K562 (cell line): ENCODE measurements around the gene MICAL2. TPM values are rescaled to one million over a fixed set of nuclear protein-coding genes. Genes with fewer than 3 reads are reported as not detected.

Experiments used
- CXXC5 ChIP-seq: fragments of 250-450 bp; sonication (Bioruptor Pico); IDR thresholded peaks from 2 replicates; pipeline ENCODE4 v1.8.0; 2022; ENCODE audit warnings: inconsistent platforms, mild to moderate bottlenecking, moderate library complexity
- ETV5 ChIP-seq: sonication (generic); formaldehyde crosslinking; IDR thresholded peaks from 2 replicates; pipeline ENCODE4 v1.4.0; 2020; ENCODE audit warnings: low read depth, mild to moderate bottlenecking, missing genetic modification reagents
- GATA2 ChIP-seq: sonication (generic); formaldehyde crosslinking; IDR thresholded peaks from 2 replicates; pipeline ENCODE4 v1.4.0; 2020; ENCODE audit warnings: mild to moderate bottlenecking, missing genetic modification reagents
- GTF2A2 ChIP-seq: IDR thresholded peaks from 2 replicates; pipeline ENCODE4 v1.6.1; 2016; ENCODE audit warnings: mild to moderate bottlenecking, missing genetic modification characterization, missing compliant biosample characterization
- HDAC1 ChIP-seq, 2 experiments: fragments of 450-650 bp; IDR thresholded peaks; 2 replicates each; pipeline ENCODE4 v1.6.1; 2016 to 2017; ENCODE audit warnings: inconsistent platforms in 1 of 2, mild to moderate bottlenecking in 1 of 2, moderate library complexity in 1 of 2
- KLF16 ChIP-seq: IDR thresholded peaks from 2 replicates; pipeline ENCODE4 v1.6.1; 2016; ENCODE audit warnings: antibody characterized with exemption
- L3MBTL2 ChIP-seq: fragments of 450-650 bp; IDR thresholded peaks from 2 replicates; pipeline ENCODE4 v1.6.1; 2016; ENCODE audit warnings: mild to moderate bottlenecking, moderate library complexity
- MTA1 ChIP-seq: fragments of 450-650 bp; IDR thresholded peaks from 2 replicates; pipeline ENCODE4 v1.6.1; 2017; ENCODE audit warnings: borderline replicate concordance
- MYNN ChIP-seq, 2 experiments: sonication (generic); formaldehyde crosslinking in 1 of 2; IDR thresholded peaks; 2 replicates each; pipeline versions ENCODE4 v1.5.0 to v1.6.1; 2016 to 2020; ENCODE audit warnings: antibody characterized with exemption in 1 of 2, missing genetic modification reagents in 1 of 2
- NCOR1 ChIP-seq: fragments of 450-650 bp; IDR thresholded peaks from 2 replicates; pipeline ENCODE4 v1.6.1; 2016; ENCODE audit warnings: mild to moderate bottlenecking, moderate library complexity
- NFIC ChIP-seq: fragments of 450-650 bp; IDR thresholded peaks from 2 replicates; pipeline ENCODE4 v1.6.1; 2017; ENCODE audit warnings: mild to moderate bottlenecking, inconsistent platforms
- POLR2AphosphoS5 ChIP-seq: IDR thresholded peaks from 2 replicates; pipeline ENCODE4 v1.6.1; 2011; ENCODE audit warnings: mild to moderate bottlenecking, low read depth, low read length, moderate library complexity; ENCODE audit not compliant: control insufficient read depth, insufficient read depth
- RAD21 ChIP-seq, 2 experiments: fragments of 250-450 bp in 1 of 2; fragments of 450-650 bp in 1 of 2; sonication (Bioruptor Pico) in 1 of 2; formaldehyde crosslinking in 1 of 2; IDR thresholded peaks in 1 of 2; conservative IDR thresholded peaks in 1 of 2; 2 replicates each; pipeline versions ENCODE4 v1.4.0 to v1.8.0; 2020 to 2022; ENCODE audit warnings: mild to moderate bottlenecking in 2 of 2, moderate library complexity in 1 of 2
- RB1 ChIP-seq: fragments of 450-650 bp; IDR thresholded peaks from 2 replicates; pipeline ENCODE4 v1.6.1; 2017; ENCODE audit warnings: low read depth, mild to moderate bottlenecking
- THAP12 ChIP-seq: fragments of 250-450 bp; sonication (Bioruptor Pico); IDR thresholded peaks from 2 replicates; pipeline ENCODE4 v1.9.0; 2021; ENCODE audit warnings: mild to moderate bottlenecking, inconsistent platforms
- ZEB2 ChIP-seq: fragments of 450-650 bp; IDR thresholded peaks from 2 replicates; pipeline ENCODE4 v1.6.1; 2016
- ZNF551 ChIP-seq: fragments of 250-450 bp; sonication (Bioruptor Pico); IDR thresholded peaks from 2 replicates; pipeline ENCODE4 v1.5.0; 2021; ENCODE audit warnings: mild to moderate bottlenecking, moderate library complexity
- polyA plus RNA-seq, 8 experiments: library from polyadenylated mRNA; depleted of rRNA in 4 of 8; stranded (reverse) in 5 of 8; unstranded in 3 of 8; fragments of >200 nt; fragmentation: Nextera tagmentation in 2 of 8; fragmentation: Illumina TruSeq in 1 of 8; extraction: Ambion mirVana in 2 of 8; extraction: Trizol in 1 of 8; gene quantifications; 2 replicates each; pipeline versions ENCODE4 v1.2.1 to v1.2.3, GENCODE V29; 2011 to 2014; ENCODE audit warnings: inconsistent platforms in 1 of 8, missing spikeins in 1 of 8
- total RNA-seq, 7 experiments: library from RNA; depleted of rRNA in 6 of 7; stranded (reverse); fragments of >200 nt in 6 of 7; fragmentation: Illumina TruSeq in 2 of 7; extraction: Trizol in 2 of 7; gene quantifications; 2 replicates each; pipeline versions ENCODE4 v1.2.1 to v1.2.3, GENCODE V29; 2011 to 2021; ENCODE audit warnings: low replicate concordance in 1 of 7
- TF ChIP-seq, protein P1 (sequence below): sonication (generic); formaldehyde crosslinking; IDR thresholded peaks from 2 replicates; pipeline ENCODE4 v1.8.0; 2022; ENCODE audit warnings: missing genetic modification reagents, mild to moderate bottlenecking, borderline replicate concordance
- TF ChIP-seq, protein P2 (sequence below): sonication (generic); formaldehyde crosslinking; IDR thresholded peaks from 2 replicates; pipeline ENCODE4 v1.8.0; 2023; ENCODE audit warnings: mild to moderate bottlenecking, missing genetic modification reagents
- TF ChIP-seq, protein P3 (sequence below): fragments of 450-650 bp; formaldehyde crosslinking; IDR thresholded peaks from 2 replicates; pipeline ENCODE4 v1.4.0; 2020; ENCODE audit warnings: mild to moderate bottlenecking

Gene MICAL2
- total and polyA plus RNA-seq, 9 of the 15 experiments (the other 6 are each of a cell fraction or from before 2014, with no cell fraction given), result 4.7 to 64.2 (median 33.6) TPM

DNA sequence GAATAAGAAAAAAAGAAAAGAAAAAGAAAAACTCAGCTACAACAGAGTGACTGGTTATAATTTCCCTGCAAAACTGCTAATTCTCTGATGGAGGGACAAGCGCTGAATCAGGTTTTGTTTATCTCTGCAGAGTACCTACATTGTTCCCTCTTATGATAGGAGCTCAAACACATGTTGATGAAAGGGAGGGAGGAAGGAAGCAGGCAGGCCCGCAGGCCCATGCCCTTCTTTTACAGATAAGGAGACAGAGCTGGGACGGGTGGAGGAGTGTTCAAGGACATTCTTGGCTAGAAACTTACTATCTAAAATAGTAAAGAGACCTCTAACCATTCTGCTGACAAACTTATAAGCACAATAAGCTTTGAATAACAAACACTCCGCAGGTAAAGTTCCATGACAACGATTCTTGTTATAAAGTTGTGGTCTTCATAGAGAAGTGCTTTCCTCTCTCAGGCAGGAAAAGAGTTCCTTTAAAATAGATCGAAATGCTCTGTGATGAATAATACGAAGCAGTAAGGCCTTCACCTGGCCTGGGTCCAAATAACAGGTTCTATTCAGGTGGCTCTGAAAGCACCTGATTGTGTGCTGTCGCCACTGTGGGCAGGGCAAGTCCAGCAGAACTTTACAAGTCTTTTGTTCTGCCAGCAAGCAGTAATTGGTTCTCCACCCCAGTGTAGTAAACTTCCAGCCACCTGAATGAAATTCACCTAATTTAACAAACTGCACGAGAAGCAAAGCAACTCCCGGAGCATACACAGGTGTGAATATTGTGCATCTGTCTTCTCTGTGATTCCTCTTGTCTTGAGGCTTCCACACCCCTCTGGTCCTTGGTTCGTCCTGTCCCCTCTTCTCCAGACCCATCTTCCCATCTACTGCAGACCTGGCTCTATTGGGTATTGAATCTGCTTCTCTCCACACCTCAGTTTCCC is 15.3 kb upstream of the MICAL2 start (continued):
- TF ChIP-seq, protein P1, sequence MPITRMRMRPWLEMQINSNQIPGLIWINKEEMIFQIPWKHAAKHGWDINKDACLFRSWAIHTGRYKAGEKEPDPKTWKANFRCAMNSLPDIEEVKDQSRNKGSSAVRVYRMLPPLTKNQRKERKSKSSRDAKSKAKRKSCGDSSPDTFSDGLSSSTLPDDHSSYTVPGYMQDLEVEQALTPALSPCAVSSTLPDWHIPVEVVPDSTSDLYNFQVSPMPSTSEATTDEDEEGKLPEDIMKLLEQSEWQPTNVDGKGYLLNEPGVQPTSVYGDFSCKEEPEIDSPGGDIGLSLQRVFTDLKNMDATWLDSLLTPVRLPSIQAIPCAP (CRISPR knock-in tag), result no peak
- peak; percentile 64; the same call in 1 of the 2 replicates for TF ChIP-seq KLF16
- no peak for TF ChIP-seq GTF2A2 (tag)
- TF ChIP-seq, protein P2, sequence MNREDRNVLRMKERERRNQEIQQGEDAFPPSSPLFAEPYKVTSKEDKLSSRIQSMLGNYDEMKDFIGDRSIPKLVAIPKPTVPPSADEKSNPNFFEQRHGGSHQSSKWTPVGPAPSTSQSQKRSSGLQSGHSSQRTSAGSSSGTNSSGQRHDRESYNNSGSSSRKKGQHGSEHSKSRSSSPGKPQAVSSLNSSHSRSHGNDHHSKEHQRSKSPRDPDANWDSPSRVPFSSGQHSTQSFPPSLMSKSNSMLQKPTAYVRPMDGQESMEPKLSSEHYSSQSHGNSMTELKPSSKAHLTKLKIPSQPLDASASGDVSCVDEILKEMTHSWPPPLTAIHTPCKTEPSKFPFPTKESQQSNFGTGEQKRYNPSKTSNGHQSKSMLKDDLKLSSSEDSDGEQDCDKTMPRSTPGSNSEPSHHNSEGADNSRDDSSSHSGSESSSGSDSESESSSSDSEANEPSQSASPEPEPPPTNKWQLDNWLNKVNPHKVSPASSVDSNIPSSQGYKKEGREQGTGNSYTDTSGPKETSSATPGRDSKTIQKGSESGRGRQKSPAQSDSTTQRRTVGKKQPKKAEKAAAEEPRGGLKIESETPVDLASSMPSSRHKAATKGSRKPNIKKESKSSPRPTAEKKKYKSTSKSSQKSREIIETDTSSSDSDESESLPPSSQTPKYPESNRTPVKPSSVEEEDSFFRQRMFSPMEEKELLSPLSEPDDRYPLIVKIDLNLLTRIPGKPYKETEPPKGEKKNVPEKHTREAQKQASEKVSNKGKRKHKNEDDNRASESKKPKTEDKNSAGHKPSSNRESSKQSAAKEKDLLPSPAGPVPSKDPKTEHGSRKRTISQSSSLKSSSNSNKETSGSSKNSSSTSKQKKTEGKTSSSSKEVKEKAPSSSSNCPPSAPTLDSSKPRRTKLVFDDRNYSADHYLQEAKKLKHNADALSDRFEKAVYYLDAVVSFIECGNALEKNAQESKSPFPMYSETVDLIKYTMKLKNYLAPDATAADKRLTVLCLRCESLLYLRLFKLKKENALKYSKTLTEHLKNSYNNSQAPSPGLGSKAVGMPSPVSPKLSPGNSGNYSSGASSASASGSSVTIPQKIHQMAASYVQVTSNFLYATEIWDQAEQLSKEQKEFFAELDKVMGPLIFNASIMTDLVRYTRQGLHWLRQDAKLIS (CRISPR knock-in tag), result no peak
- TF ChIP-seq NFIC, result peak; percentile 52
- TF ChIP-seq THAP12 (CRISPR knock-in tag), result no peak
- TF ChIP-seq RB1, result 0 out of 2 replicates have a peak, but pooled peaks have one; percentile 21
- TF ChIP-seq RAD21 (CRISPR knock-in tag; conservative IDR thresholded peaks at IDR 0.05 in 1 of 2, IDR thresholded peaks at IDR 0.05 in 1 of 2), result peak; percentile 5 to 16; a peak in 2 of 4 replicates
- peak in 1 of 2 experiments; percentile 82; a peak in 2 of 4 replicates for TF ChIP-seq HDAC1 (IDR thresholded peaks at IDR 0.05)
- peak; percentile 62; the same call in 1 of the 2 replicates for TF ChIP-seq ETV5
- no peak for TF ChIP-seq ZNF551 (CRISPR knock-in tag)
- peak; percentile 75 for TF ChIP-seq GATA2
- TF ChIP-seq NCOR1, result peak; percentile 79; the same call in 1 of the 2 replicates
- TF ChIP-seq CXXC5 (CRISPR knock-in tag), result peak; percentile 45
- TF ChIP-seq POLR2AphosphoS5, result peak; percentile 65
- TF ChIP-seq ZEB2, result peak; percentile 83
- TF ChIP-seq MYNN (IDR thresholded peaks at IDR 0.05), result peak; percentile 82
- TF ChIP-seq MYNN (CRISPR knock-in tag; IDR thresholded peaks at IDR 0.05), result no peak
- TF ChIP-seq MTA1, result no peak
- TF ChIP-seq L3MBTL2, result peak; percentile 73
- TF ChIP-seq, protein P3, sequence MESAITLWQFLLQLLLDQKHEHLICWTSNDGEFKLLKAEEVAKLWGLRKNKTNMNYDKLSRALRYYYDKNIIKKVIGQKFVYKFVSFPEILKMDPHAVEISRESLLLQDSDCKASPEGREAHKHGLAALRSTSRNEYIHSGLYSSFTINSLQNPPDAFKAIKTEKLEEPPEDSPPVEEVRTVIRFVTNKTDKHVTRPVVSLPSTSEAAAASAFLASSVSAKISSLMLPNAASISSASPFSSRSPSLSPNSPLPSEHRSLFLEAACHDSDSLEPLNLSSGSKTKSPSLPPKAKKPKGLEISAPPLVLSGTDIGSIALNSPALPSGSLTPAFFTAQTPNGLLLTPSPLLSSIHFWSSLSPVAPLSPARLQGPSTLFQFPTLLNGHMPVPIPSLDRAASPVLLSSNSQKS (CRISPR knock-in tag), result no peak
